Uterus (tissue), 4 donors: ENCODE measurements around the gene ADAMTS18. TPM values are rescaled to one million over a fixed set of nuclear protein-coding genes. Genes with fewer than 3 reads are reported as not detected.

Source experiments
- DNase-seq, 2 donors: peaks; one replicate each; pipeline ENCODE4 v3.0.0-alpha.2; 2019 to 2020
- H3K27ac ChIP-seq, 2 donors: fragments of 200-600 bp; sonication (generic); 1 replicate in 1 of 2; 2 replicates in 1 of 2; pipeline ENCODE4 v1.5.1; 2016 to 2018
- H3K27me3 ChIP-seq, 2 donors: fragments of 200-600 bp; sonication (generic); one replicate each; pipeline ENCODE4 v1.5.1; 2018 to 2019; ENCODE audit warnings: control low read depth in 1 of 2
- H3K36me3 ChIP-seq, 2 donors: fragments of 200-600 bp; sonication (generic); one replicate each; pipeline ENCODE4 v1.5.1; 2019; ENCODE audit warnings: control low read depth in 1 of 2
- H3K4me1 ChIP-seq, 2 donors: fragments of 200-600 bp; sonication (generic); one replicate each; pipeline ENCODE4 v1.5.1; 2018 to 2019; ENCODE audit warnings: control low read depth in 1 of 2
- H3K4me3 ChIP-seq, 2 donors: fragments of 200-600 bp; sonication (generic); 1 replicate in 1 of 2; 2 replicates in 1 of 2; pipeline ENCODE4 v1.5.1; 2018 to 2019; ENCODE audit warnings: mild to moderate bottlenecking in 1 of 2
- H3K9me3 ChIP-seq, 2 donors: fragments of 200-600 bp; sonication (generic); one replicate each; pipeline ENCODE4 v1.5.1; 2019; ENCODE audit warnings: control low read depth in 1 of 2
- POLR2A ChIP-seq, 2 donors: fragments of 450-650 bp; IDR thresholded peaks; one replicate each; pipeline ENCODE4 v1.6.1; 2016; ENCODE audit warnings: antibody characterized with exemption in 2 of 2, mild to moderate bottlenecking in 1 of 2, moderate library complexity in 1 of 2
- intact Hi-C: fragments of 100-400 bp; cut with DNase I; formaldehyde crosslinking; loops from one replicate; pipeline ENCODE4 v1.15.1; 2023; ENCODE audit warnings: low total_unique reads
- total RNA-seq, 4 donors: library from RNA; depleted of rRNA in 3 of 4; stranded (reverse); fragments of >200 nt in 3 of 4; gene quantifications; one replicate each; pipeline versions ENCODE4 v1.1.0 to v1.2.4, GENCODE V29; 2014 to 2023
- TF ChIP-seq, protein P1 (sequence below), 4 experiments: fragments of 200-600 bp in 2 of 4; fragments of 450-650 bp in 2 of 4; sonication (generic) in 2 of 4; IDR thresholded peaks; one replicate each; pipeline ENCODE4 v1.5.1; 2016 to 2019; ENCODE audit warnings: antibody characterized with exemption in 4 of 4, mild to moderate bottlenecking in 2 of 4, moderate library complexity in 1 of 4
- donor health status: DM: yes; HTN: yes; CAD: no.

ADAMTS18 gene
- total RNA-seq, 4 donors from 2014 or later, result 3.5 to 5.3 TPM; not detected in 2

DNA sequence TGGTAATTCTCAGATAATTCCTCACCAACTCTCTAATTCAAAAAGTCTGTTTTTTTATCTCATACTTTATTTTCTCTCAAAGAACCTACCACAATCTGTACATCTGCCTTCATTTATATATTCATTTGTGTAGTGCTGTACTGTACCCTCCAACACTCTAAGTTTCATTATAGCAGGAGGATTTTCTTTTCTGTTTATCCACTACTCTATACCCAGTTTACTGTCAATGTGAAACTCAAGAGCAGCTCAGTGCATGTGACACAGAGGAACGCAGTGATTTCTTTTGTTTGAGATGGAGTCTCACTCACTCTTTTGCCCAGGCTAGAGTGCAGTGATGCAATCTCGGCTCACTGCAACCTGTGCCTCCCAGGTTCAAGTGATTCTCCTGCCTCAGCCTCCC is 117.8 kb downstream of the ADAMTS18 start:
- TF ChIP-seq, protein P1, sequence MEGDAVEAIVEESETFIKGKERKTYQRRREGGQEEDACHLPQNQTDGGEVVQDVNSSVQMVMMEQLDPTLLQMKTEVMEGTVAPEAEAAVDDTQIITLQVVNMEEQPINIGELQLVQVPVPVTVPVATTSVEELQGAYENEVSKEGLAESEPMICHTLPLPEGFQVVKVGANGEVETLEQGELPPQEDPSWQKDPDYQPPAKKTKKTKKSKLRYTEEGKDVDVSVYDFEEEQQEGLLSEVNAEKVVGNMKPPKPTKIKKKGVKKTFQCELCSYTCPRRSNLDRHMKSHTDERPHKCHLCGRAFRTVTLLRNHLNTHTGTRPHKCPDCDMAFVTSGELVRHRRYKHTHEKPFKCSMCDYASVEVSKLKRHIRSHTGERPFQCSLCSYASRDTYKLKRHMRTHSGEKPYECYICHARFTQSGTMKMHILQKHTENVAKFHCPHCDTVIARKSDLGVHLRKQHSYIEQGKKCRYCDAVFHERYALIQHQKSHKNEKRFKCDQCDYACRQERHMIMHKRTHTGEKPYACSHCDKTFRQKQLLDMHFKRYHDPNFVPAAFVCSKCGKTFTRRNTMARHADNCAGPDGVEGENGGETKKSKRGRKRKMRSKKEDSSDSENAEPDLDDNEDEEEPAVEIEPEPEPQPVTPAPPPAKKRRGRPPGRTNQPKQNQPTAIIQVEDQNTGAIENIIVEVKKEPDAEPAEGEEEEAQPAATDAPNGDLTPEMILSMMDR (IDR thresholded peaks at IDR 0.05), result no peak
- no peak for TF ChIP-seq POLR2A (IDR thresholded peaks at IDR 0.05)
- DNase-seq, result no peak
- intact Hi-C loops, result no loop called here
- no peak overlapping the region for H3K27ac ChIP-seq
- no peaks in the 10 kb centered on the region for H3K27me3 ChIP-seq
- H3K36me3 ChIP-seq, result no peaks in the 10 kb centered on the region
- no peak overlapping the region for H3K4me3 ChIP-seq
- no peaks in the 10 kb centered on the region for H3K4me1 ChIP-seq
- H3K9me3 ChIP-seq, result no peaks in the 10 kb centered on the region

DNA sequence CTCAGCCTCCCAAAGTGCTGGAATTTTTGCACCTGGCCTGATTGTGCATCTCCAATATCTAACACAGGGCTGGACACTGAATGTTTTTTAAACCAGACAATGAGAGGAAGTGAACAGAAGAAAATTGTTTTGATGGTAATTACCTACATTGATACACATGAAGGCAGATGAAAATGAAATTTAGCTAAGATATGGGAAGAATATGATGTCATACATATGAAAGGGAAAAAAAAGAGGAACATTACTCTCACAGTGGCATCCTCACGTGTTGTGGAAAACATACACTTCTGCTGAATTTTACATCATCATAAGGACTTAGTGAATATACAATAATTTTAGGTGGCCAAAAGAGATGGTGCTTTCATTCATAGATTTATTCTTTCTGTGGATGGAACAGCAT is 124.0 kb downstream of the ADAMTS18 start:
- H3K36me3 ChIP-seq, result no peaks in the 10 kb centered on the region
- intact Hi-C loops, result no loop called here
- TF ChIP-seq, protein P1 (IDR thresholded peaks at IDR 0.05), result no peak
- no peak for TF ChIP-seq POLR2A (IDR thresholded peaks at IDR 0.05)
- DNase-seq, result no peak
- no peaks in the 10 kb centered on the region for H3K9me3 ChIP-seq
- H3K4me3 ChIP-seq, result no peak overlapping the region
- no peak overlapping the region for H3K27ac ChIP-seq
- H3K4me1 ChIP-seq, result no peaks in the 10 kb centered on the region
- H3K27me3 ChIP-seq, result no peaks in the 10 kb centered on the region

DNA sequence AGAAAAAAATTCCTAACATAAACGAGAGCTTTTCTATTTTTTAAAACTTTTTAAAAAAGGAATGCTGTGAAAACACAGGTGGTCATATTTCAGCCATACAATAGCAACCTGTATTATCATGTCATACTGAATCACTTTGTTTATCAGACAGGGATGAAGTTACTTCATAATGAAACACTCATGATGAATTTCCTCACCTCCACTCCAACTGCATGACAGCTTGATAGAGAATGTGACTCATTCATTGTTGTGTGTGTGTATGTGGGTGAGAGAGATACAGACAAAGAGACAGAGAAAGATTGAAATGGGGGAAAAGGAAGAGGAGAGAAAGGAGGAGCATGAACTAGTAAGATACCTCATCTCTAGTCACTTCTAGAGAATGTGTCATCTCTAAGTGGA is 126.7 kb downstream of the ADAMTS18 start:
- intact Hi-C loops, result no loop called here
- Histone ChIP-seq H3K27ac (no peak overlapping the region), H3K36me3 (no peaks in the 10 kb centered on the region), H3K9me3 (no peaks in the 10 kb centered on the region), H3K4me3 (no peak overlapping the region), H3K27me3 (no peaks in the 10 kb centered on the region), H3K4me1 (no peaks in the 10 kb centered on the region)
- no peak for DNase-seq
- TF ChIP-seq, protein P1 (IDR thresholded peaks at IDR 0.05), result no peak
- TF ChIP-seq POLR2A (IDR thresholded peaks at IDR 0.05), result no peak

DNA sequence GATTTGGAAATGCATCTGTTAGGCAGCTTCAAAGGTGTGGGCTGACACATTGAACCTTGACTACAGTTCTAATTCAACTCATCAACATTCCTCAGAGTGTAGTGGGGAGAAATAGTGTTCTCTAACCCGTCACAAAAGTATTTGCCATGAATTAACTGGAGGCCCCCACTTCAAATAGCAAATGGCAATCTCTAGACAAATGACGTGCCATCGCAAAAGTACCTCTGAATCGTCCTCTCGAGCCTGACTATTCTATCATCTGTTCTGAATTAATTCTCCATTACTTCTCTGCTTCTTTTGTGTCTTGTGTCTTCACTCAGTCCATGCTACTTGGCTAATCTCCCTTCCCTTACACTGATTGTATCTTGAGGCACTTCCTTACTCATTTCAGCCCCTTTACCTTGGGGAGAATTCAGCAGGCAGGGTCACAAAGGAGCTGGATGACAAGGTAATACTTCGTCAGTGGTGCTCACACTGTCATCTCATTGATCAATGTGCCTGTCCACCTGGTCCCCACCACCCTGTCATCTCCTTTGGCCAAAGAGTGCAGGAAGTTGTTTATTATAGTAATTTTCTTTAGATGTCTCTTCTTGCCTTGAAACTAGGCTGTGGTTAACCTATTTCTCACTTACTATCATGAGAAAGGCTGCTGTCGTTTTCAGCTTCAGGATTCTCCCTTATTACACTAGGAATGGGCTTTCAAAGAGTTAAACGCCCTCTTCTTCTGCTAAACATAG is 127.2 kb downstream of the ADAMTS18 start:
- H3K9me3 ChIP-seq, result no peaks in the 10 kb centered on the region
- H3K4me3 ChIP-seq, result no peak overlapping the region
- H3K36me3 ChIP-seq, result no peaks in the 10 kb centered on the region
- intact Hi-C loops, result no loop called here
- H3K27me3 ChIP-seq, result no peaks in the 10 kb centered on the region
- DNase-seq, result no peak
- no peaks in the 10 kb centered on the region for H3K4me1 ChIP-seq
- no peak for TF ChIP-seq POLR2A (IDR thresholded peaks at IDR 0.05)
- TF ChIP-seq, protein P1 (IDR thresholded peaks at IDR 0.05), result no peak
- H3K27ac ChIP-seq, result no peak overlapping the region

DNA sequence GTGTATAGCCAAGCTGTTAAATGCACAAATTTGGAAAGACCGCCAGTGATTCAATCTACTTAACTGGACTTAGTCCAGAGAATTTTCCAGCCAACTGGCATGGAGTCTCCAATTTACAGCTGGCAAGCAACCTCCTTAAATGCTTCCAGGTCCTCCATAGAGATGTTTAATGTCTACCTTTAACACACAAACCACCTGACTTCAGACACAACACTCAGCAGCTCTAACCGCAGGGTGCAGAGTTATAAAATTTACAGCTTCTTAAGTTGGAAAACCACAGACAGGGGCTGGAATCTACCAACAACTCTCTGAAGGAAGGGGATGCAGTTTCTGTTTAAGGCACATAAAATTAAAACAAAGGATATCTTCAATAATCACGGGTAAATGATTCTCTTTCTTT is 128.8 kb downstream of the ADAMTS18 start:
- H3K27ac ChIP-seq, result no peak overlapping the region
- H3K36me3 ChIP-seq, result no peaks in the 10 kb centered on the region
- TF ChIP-seq POLR2A (IDR thresholded peaks at IDR 0.05), result no peak
- TF ChIP-seq, protein P1 (IDR thresholded peaks at IDR 0.05), result no peak
- no peaks in the 10 kb centered on the region for H3K4me1 ChIP-seq
- no peak overlapping the region for H3K4me3 ChIP-seq
- no peaks in the 10 kb centered on the region for H3K9me3 ChIP-seq
- intact Hi-C loops, result no loop called here
- no peaks in the 10 kb centered on the region for H3K27me3 ChIP-seq
- no peak for DNase-seq
